ENCODE data around the gene UQCRC2.

Gene UQCRC2

GRCh38 chr16:22029632-22030031 lies 76.5 kb downstream of the UQCRC2 start:
- ATAC-seq (replicated peaks), result no peak
- H3K4me3 Mint-ChIP-seq, result no peak overlapping the region
- no peaks in the 10 kb centered on the region for H3K9me3 Mint-ChIP-seq
- no peak for DNase-seq
- H3K4me1 Mint-ChIP-seq (ENCODE audit: low read depth in 2 of 2), result peaks cover 17 to 29% of the 10 kb centered on the region in 2 donors
- no peaks in the 10 kb centered on the region for H3K27me3 Mint-ChIP-seq
- no peaks in the 10 kb centered on the region for H3K36me3 Mint-ChIP-seq (ENCODE audit: insufficient read depth)
- H3K27ac Mint-ChIP-seq, result no peak overlapping the region

- no peak overlapping the region for H3K4me3 Mint-ChIP-seq
- no peaks in the 10 kb centered on the region for H3K27me3 Mint-ChIP-seq
- H3K9me3 Mint-ChIP-seq, result no peaks in the 10 kb centered on the region
- ATAC-seq (replicated peaks) (no peak), DNase-seq (no peak)
- peaks cover 17 to 29% of the 10 kb centered on the region in 2 donors for H3K4me1 Mint-ChIP-seq (ENCODE audit: low read depth in 2 of 2)
- H3K36me3 Mint-ChIP-seq (ENCODE audit: insufficient read depth), result no peaks in the 10 kb centered on the region
- peak overlapping the region in 1 of 2 donors; percentile 6 for H3K27ac Mint-ChIP-seq
Observed at GRCh38 chr16:22030087-22030812, 77.1 kb downstream of the UQCRC2 start.

GRCh38 chr16:22031483-22032083 lies 78.4 kb downstream of the UQCRC2 start:
- Mint-ChIP-seq H3K9me3 (no peaks in the 10 kb centered on the region), H3K4me1 (ENCODE audit: low read depth in 2 of 2) (peaks cover 10 to 24% of the 10 kb centered on the region in 2 donors), H3K36me3 (ENCODE audit: insufficient read depth) (no peaks in the 10 kb centered on the region), H3K27ac (peak overlapping the region in 1 of 2 donors; percentile 25), H3K27me3 (no peaks in the 10 kb centered on the region), H3K4me3 (no peak overlapping the region)
- DNase-seq, result no peak
- ATAC-seq (replicated peaks), result no peak
